OCI-LY1 (cell line): ENCODE data around the gene RREB1.

Experiments
- H2AFZ ChIP-seq: fragments of 200-600 bp; sonication (generic), shearing (Covaris generic); 2 replicates; pipeline ENCODE4 v1.6.0; 2014; ENCODE audit warnings: antibody characterized with exemption, mild to moderate bottlenecking, low read length
- H3F3A ChIP-seq: fragments of 200-600 bp; sonication (generic), shearing (Covaris generic); 2 replicates; pipeline ENCODE4 v1.6.0; 2014; ENCODE audit warnings: mild to moderate bottlenecking, antibody characterized with exemption, low read length, moderate library complexity; ENCODE audit not compliant: insufficient read depth
- H3K27ac ChIP-seq: fragments of 200-600 bp; sonication (generic); 2 replicates; pipeline ENCODE4 v1.5.1; 2014; ENCODE audit warnings: low read length, mixed run types, mild to moderate bottlenecking, low read depth; ENCODE audit not compliant: poor library complexity, severe bottlenecking
- H3K27me3 ChIP-seq: fragments of 200-600 bp; sonication (generic); 2 replicates; pipeline ENCODE4 v1.6.0; 2014; ENCODE audit warnings: antibody characterized with exemption, mild to moderate bottlenecking, low read length, moderate library complexity; ENCODE audit not compliant: insufficient read depth
- H3K36me3 ChIP-seq: fragments of 200-600 bp; sonication (generic); 2 replicates; pipeline ENCODE4 v1.6.1; 2014; ENCODE audit warnings: mild to moderate bottlenecking, antibody characterized with exemption, low read length, moderate library complexity, mixed read lengths; ENCODE audit not compliant: insufficient read depth
- H3K4me1 ChIP-seq: fragments of 200-600 bp; sonication (generic); 2 replicates; pipeline ENCODE4 v1.5.1; 2014; ENCODE audit warnings: mild to moderate bottlenecking, low read length, moderate library complexity; ENCODE audit not compliant: insufficient read depth, severe bottlenecking
- H3K4me2 ChIP-seq: fragments of 200-600 bp; sonication (generic), shearing (Covaris generic); 2 replicates; pipeline ENCODE4 v1.6.1; 2014; ENCODE audit warnings: low read length
- H3K4me3 ChIP-seq: fragments of 200-600 bp; sonication (generic); 2 replicates; pipeline ENCODE4 v1.5.1; 2014; ENCODE audit warnings: low read length, low read depth, mild to moderate bottlenecking, mixed read lengths; ENCODE audit not compliant: poor library complexity, severe bottlenecking
- H3K79me2 ChIP-seq: fragments of 200-600 bp; shearing (Covaris generic); 2 replicates; pipeline ENCODE4 v1.6.1; 2016; ENCODE audit warnings: mixed run types, low read length, mixed read lengths; ENCODE audit not compliant: insufficient read depth
- H3K9ac ChIP-seq: fragments of 200-600 bp; sonication (generic), shearing (Covaris generic); 2 replicates; pipeline ENCODE4 v1.6.1; 2014; ENCODE audit warnings: mild to moderate bottlenecking, low read length, mixed read lengths
- H3K9me2 ChIP-seq: fragments of 200-600 bp; sonication (generic), shearing (Covaris generic); 2 replicates; pipeline ENCODE4 v1.6.1; 2014; ENCODE audit warnings: low read depth, mild to moderate bottlenecking, low read length, mixed read lengths
- H3K9me3 ChIP-seq: fragments of 200-600 bp; shearing (Covaris generic); 2 replicates; pipeline ENCODE4 v1.6.1; 2014; ENCODE audit warnings: low read length, mixed read lengths
- H4K20me1 ChIP-seq: fragments of 200-600 bp; sonication (generic), shearing (Covaris generic); 2 replicates; pipeline ENCODE4 v1.6.0; 2016; ENCODE audit warnings: mild to moderate bottlenecking, low read length; ENCODE audit not compliant: insufficient read depth
- EZH2 ChIP-seq: fragments of 200-600 bp; sonication (generic), shearing (Covaris generic); IDR thresholded peaks from 2 replicates; pipeline ENCODE4 v1.8.0; 2017; ENCODE audit warnings: borderline replicate concordance, mixed run types, mild to moderate bottlenecking, antibody characterized with exemption, low read length, moderate library complexity, mixed read lengths
- TF ChIP-seq, protein P1 (sequence below): fragments of 200-600 bp; sonication (generic), shearing (Covaris generic); IDR thresholded peaks from 2 replicates; pipeline ENCODE4 v1.5.1; 2017; ENCODE audit warnings: mild to moderate bottlenecking, antibody characterized with exemption, low read length, moderate library complexity, mixed read lengths

The RREB1 gene

GRCh38 chr6:7060769-7061516 is 46.8 kb upstream of the RREB1 start:
- Histone ChIP-seq H3K9ac (no peak overlapping the region), H3K27ac (no peak overlapping the region), H3K9me3 (no peaks in the 10 kb centered on the region), H3K27me3 (no peaks in the 10 kb centered on the region), H3K9me2 (no peaks in the 10 kb centered on the region), H3K4me3 (no peak overlapping the region), H3K4me1 (no peaks in the 10 kb centered on the region), H2AFZ (no peak overlapping the region), H3F3A (no peaks in the 10 kb centered on the region), H3K36me3 (no peaks in the 10 kb centered on the region), H3K79me2 (no peaks in the 10 kb centered on the region), H3K4me2 (no peak overlapping the region), H4K20me1 (no peaks in the 10 kb centered on the region)
- TF ChIP-seq, protein P1, sequence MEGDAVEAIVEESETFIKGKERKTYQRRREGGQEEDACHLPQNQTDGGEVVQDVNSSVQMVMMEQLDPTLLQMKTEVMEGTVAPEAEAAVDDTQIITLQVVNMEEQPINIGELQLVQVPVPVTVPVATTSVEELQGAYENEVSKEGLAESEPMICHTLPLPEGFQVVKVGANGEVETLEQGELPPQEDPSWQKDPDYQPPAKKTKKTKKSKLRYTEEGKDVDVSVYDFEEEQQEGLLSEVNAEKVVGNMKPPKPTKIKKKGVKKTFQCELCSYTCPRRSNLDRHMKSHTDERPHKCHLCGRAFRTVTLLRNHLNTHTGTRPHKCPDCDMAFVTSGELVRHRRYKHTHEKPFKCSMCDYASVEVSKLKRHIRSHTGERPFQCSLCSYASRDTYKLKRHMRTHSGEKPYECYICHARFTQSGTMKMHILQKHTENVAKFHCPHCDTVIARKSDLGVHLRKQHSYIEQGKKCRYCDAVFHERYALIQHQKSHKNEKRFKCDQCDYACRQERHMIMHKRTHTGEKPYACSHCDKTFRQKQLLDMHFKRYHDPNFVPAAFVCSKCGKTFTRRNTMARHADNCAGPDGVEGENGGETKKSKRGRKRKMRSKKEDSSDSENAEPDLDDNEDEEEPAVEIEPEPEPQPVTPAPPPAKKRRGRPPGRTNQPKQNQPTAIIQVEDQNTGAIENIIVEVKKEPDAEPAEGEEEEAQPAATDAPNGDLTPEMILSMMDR, result no peak
- TF ChIP-seq EZH2, result no peak

DNA sequence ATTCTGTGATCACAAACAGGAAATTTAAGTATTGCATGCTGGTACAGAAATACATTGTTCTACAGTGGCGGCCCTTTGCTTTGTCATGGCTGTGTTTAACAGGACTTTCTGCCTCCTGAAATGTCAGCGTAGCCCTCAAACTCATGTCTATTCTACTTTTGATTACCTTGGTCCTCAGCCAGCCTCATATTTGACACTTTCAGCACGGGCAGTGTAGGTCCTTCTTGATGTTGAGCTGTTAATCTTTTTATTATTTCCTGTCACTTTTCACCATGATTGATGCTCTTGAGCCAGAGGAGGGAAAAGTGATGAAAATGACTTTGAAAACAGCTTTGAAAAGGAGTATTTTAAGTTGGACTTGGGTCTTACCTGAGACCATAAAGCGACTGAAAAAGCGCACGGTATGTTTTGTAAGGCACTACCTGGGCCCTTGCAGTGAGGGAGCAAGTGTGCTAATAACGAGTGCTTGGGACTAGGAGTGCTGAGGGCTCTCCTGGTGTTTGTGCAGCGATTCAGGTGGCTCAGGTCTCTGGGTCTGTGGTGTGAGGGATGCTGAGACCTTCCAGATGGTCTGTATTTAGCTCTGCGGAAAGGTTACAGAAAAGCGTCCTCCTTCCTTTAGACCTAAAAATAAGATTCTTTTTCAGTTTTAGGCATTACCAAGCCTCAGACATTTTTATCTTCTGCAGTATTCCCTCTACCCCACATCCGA is 45.2 kb upstream of the RREB1 start:
- no peak overlapping the region for H3K4me3 ChIP-seq
- no peaks in the 10 kb centered on the region for H3K9me3 ChIP-seq
- H3K27ac ChIP-seq, result no peak overlapping the region
- TF ChIP-seq, protein P1, result no peak
- no peak for TF ChIP-seq EZH2
- H3K79me2 ChIP-seq, result no peaks in the 10 kb centered on the region
- H3K4me2 ChIP-seq, result no peak overlapping the region
- no peaks in the 10 kb centered on the region for H3K36me3 ChIP-seq
- no peaks in the 10 kb centered on the region for H3K4me1 ChIP-seq
- H2AFZ ChIP-seq, result no peak overlapping the region
- no peaks in the 10 kb centered on the region for H3K27me3 ChIP-seq
- H3K9me2 ChIP-seq, result no peaks in the 10 kb centered on the region
- no peaks in the 10 kb centered on the region for H3F3A ChIP-seq
- no peaks in the 10 kb centered on the region for H4K20me1 ChIP-seq
- H3K9ac ChIP-seq, result no peak overlapping the region

- Histone ChIP-seq H3K9me2 (no peaks in the 10 kb centered on the region), H3K9ac (no peak overlapping the region), H3K4me3 (no peak overlapping the region), H3F3A (no peaks in the 10 kb centered on the region), H2AFZ (no peak overlapping the region), H3K9me3 (no peaks in the 10 kb centered on the region), H3K4me1 (no peaks in the 10 kb centered on the region), H3K27ac (no peak overlapping the region), H3K36me3 (no peaks in the 10 kb centered on the region), H3K4me2 (no peak overlapping the region), H3K79me2 (no peaks in the 10 kb centered on the region), H3K27me3 (no peaks in the 10 kb centered on the region), H4K20me1 (no peaks in the 10 kb centered on the region)
- no peak for TF ChIP-seq EZH2
- TF ChIP-seq, protein P1, result no peak
Observed at GRCh38 chr6:7067305-7067704, 40.5 kb upstream of the RREB1 start.
